ENCODE data around the gene OR1L6. TPM values are rescaled to one million over a fixed set of nuclear protein-coding genes. Genes with fewer than 3 reads are reported as not detected.

The OR1L6 gene
- not detected in 5 replicates for total RNA-seq (2022; extraction: Qiagen RNA extraction; ENCODE audit: low read depth)

DNA sequence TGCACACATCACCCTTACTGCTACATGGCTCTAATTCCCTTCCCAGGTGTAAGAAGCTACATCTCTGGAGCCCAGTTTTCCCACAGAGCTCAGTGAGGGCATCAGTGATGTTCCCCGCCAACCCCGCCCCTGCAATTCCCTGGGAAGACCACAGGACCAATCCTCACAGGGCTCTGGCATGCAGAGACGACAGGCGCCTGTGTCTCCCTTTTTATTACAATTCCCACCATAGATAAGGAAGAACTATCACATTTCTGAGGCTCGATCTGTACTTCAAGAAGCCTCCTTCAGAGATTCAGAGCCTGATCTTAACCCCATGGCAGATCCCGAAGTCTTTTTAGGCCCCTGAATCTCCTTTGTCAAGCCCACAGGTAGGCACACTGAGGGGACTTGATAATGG, at the start of gene OR1L6:
OR1L6 (plus strand) TSS at position 301 of the 400 bp plus-strand sequence. CDS start 7,545 bp downstream, outside the sequence.

DNA sequence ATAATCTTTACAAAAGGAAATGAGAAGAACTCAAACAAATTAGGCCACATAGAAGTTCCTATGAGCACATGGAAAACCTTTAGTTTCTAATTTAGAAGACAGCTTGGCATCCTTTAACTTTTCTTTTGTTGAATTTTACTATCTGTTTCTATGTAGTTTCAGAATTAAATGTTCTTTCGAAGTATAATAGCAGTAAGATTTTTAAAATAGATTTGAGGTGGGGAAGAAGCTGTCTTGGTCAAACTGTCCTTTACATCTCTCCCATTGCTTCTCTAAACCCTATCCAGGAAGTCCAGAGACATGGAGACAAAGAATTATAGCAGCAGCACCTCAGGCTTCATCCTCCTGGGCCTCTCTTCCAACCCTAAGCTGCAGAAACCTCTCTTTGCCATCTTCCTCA, 18.4 kb upstream of the OR1L6 start, which contains the start of gene OR1L4:
OR1L4 (plus strand) TSS at position 301 of the 400 bp plus-strand sequence; CDS start at position 301, 0 bp downstream.

DNA sequence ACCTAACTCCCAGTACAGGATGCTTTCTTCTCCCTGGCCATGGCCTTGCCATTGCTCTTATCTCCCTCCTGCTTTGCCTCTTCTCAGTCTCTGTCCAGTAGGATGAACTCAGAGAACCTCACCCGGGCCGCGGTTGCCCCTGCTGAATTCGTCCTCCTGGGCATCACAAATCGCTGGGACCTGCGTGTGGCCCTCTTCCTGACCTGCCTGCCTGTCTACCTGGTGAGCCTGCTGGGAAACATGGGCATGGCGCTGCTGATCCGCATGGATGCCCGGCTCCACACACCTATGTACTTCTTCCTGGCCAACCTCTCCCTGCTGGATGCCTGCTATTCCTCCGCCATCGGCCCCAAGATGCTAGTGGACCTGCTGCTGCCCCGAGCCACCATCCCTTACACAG, 46.7 kb downstream of the OR1L6 start, which contains the start of gene OR5C1:
OR5C1 (plus strand) TSS at position 103 of the 400 bp plus-strand sequence; CDS start at position 103, 0 bp downstream.

Other genes with a start within 250 kb of the OR1L6 start
- gene OR1J2, start 231.5 kb upstream of the OR1L6 start, total RNA-seq (2022; extraction: Qiagen RNA extraction; ENCODE audit: low read depth), result 0.10 TPM in 1 of 5 replicates, not detected in the others
- 0.14 TPM in 1 of 5 replicates, not detected in the others for gene OR1J4, start 223.2 kb upstream of the OR1L6 start, total RNA-seq (2022; extraction: Qiagen RNA extraction; ENCODE audit: low read depth)
- gene OR1N1, start 215.0 kb upstream of the OR1L6 start, total RNA-seq (2022; extraction: Qiagen RNA extraction; ENCODE audit: low read depth), result not detected in 5 replicates
- not detected in 5 replicates for gene OR1N2, start 189.2 kb upstream of the OR1L6 start, total RNA-seq (2022; extraction: Qiagen RNA extraction; ENCODE audit: low read depth)
- gene OR1L8, start 158.9 kb upstream of the OR1L6 start, total RNA-seq (2022; extraction: Qiagen RNA extraction; ENCODE audit: low read depth), result not detected in 5 replicates
- not detected in 5 replicates for gene OR1Q1, start 127.6 kb upstream of the OR1L6 start, total RNA-seq (2022; extraction: Qiagen RNA extraction; ENCODE audit: low read depth)
- not detected in 5 replicates for gene OR1B1, start 84.7 kb upstream of the OR1L6 start, total RNA-seq (2022; extraction: Qiagen RNA extraction; ENCODE audit: low read depth)
- not detected in 5 replicates for gene OR1L1, start 80.6 kb upstream of the OR1L6 start, total RNA-seq (2022; extraction: Qiagen RNA extraction; ENCODE audit: low read depth)
- not detected in 5 replicates for gene OR1L3, start 67.2 kb upstream of the OR1L6 start, total RNA-seq (2022; extraction: Qiagen RNA extraction; ENCODE audit: low read depth)
- not detected in 5 replicates for gene OR1L4, start 18.3 kb upstream of the OR1L6 start, total RNA-seq (2022; extraction: Qiagen RNA extraction; ENCODE audit: low read depth)
- gene OR5C1, start 46.6 kb downstream of the OR1L6 start, total RNA-seq (2022; extraction: Qiagen RNA extraction; ENCODE audit: low read depth), result not detected in 5 replicates
- gene OR1K1, start 57.8 kb downstream of the OR1L6 start, total RNA-seq (2022; extraction: Qiagen RNA extraction; ENCODE audit: low read depth), result not detected in 5 replicates
- gene PDCL, start 86.3 kb downstream of the OR1L6 start, total RNA-seq (2022; extraction: Qiagen RNA extraction; ENCODE audit: low read depth), result 16.6 to 21.0 TPM (median 20.1 TPM) in 5 replicates
- gene RC3H2, start 163.1 kb downstream of the OR1L6 start, total RNA-seq (2022; extraction: Qiagen RNA extraction; ENCODE audit: low read depth), result 19.5 to 28.0 TPM (median 23.8 TPM) in 5 replicates
- 5.6 to 7.2 TPM (median 6.5 TPM) in 5 replicates for gene ZBTB6, start 171.0 kb downstream of the OR1L6 start, total RNA-seq (2022; extraction: Qiagen RNA extraction; ENCODE audit: low read depth)
- 1.9 to 2.6 TPM (median 2.5 TPM) in 5 replicates for gene ZBTB26, start 189.2 kb downstream of the OR1L6 start, total RNA-seq (2022; extraction: Qiagen RNA extraction; ENCODE audit: low read depth)
- 13.4 to 16.6 TPM (median 15.3 TPM) in 5 replicates for gene RABGAP1, start 198.7 kb downstream of the OR1L6 start, total RNA-seq (2022; extraction: Qiagen RNA extraction; ENCODE audit: low read depth)